ENCODE results near the gene THOC6.

GRCh38 chr16:3038256-3038655 is 14.4 kb downstream of the THOC6 start:
- TF ChIP-seq CTCF (IDR thresholded peaks at IDR 0.05), result no peak
- TF ChIP-seq POLR2A (IDR thresholded peaks at IDR 0.05), result no peak

Measured in thyroid gland (tissue), 4 donors.